Retinal pigment epithelial cell (primary cell): Measurements from ENCODE around the gene CRTC1.

Source experiments
- DNase-seq: peaks from one replicate; pipeline ENCODE4 v3.0.0-alpha.2; 2010; ENCODE audit warnings: low read depth
- H3K4me3 ChIP-seq: 2 replicates; pipeline ENCODE4 v1.5.1; 2011; ENCODE audit warnings: mild to moderate bottlenecking, low read length, control low read depth, moderate library complexity
- CTCF ChIP-seq: conservative IDR thresholded peaks from 2 replicates; pipeline ENCODE4 v1.5.1; 2011; ENCODE audit warnings: low read depth, low read length, control low read depth, inconsistent platforms

Gene CRTC1

GRCh38 chr19:18782559-18783225, 99.2 kb downstream of the CRTC1 start:
- no peak for TF ChIP-seq CTCF
- no peak overlapping the region for H3K4me3 ChIP-seq
- no peak for DNase-seq

GRCh38 chr19:18783958-18784785, 100.7 kb downstream of the CRTC1 start:
- no peak for TF ChIP-seq CTCF
- H3K4me3 ChIP-seq, result no peak overlapping the region
- no peak for DNase-seq

GRCh38 chr19:18784786-18785120, 101.3 kb downstream of the CRTC1 start:
- DNase-seq, result no peak
- no peak overlapping the region for H3K4me3 ChIP-seq
- TF ChIP-seq CTCF, result no peak

GRCh38 chr19:18785179-18786124, 102.0 kb downstream of the CRTC1 start:
- H3K4me3 ChIP-seq, result no peak overlapping the region
- DNase-seq, result no peak

GRCh38 chr19:18788529-18789421, 105.3 kb downstream of the CRTC1 start:
- no peak overlapping the region for H3K4me3 ChIP-seq
- no peak for DNase-seq
- no peak for TF ChIP-seq CTCF

More at GRCh38 chr19:18785179-18786124, 102.0 kb downstream of the CRTC1 start:
- TF ChIP-seq CTCF, result no peak

GRCh38 chr19:18789422-18789869, 106.0 kb downstream of the CRTC1 start:
- no peak for TF ChIP-seq CTCF
- no peak for DNase-seq
- no peak overlapping the region for H3K4me3 ChIP-seq
